NCI-H446 (cell line): Measurements from ENCODE around the gene TBC1D10A.
A peak's percentile ranks its signal among the peaks of the same experiment; 100 is the strongest.

Experiments used
- DNase-seq, 2 experiments: peaks; one replicate each; lab custom pipeline; 2025; lab: John Stamatoyannopoulos, UW

TBC1D10A gene

DNA sequence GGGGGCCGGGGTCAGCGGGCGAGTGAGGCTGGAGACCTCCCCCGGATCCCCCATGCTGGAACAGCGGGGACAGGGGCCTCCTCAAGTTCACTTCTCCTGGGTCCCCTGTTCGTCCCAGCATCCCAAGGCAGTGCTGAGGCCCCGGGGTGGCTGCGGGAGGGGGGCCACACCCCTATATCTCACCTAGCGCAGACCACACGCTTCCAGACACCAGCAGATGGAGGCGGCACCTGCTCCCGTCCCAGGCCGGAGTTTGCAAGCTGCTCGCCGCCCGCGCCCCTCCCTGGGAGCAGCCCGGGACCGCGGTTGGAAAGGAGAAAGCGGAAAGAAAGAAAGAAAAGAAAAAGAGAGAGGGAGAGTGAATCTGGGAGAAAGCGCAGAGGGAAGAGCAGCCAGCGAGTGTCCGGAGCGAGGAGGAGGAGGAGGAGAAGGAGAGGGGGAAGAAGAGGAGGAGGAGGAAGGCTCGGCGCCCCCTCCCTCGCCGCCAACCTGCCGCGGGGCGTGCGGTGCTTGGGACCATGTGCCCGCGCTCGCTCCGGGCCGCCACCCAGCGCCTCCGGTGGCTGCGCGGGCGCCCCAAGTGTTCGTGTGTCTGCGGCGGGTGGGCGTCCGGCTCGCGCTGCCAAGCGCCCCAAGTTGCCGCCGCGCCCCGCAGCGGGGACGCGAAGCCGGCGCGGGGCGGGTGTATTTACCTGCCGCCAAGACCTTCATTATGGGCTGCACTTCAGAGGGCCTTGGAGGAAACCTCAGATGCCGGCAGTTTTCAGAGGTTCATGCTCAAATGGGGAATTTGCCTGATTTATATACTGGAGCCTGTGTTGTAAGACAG, 80.5 kb downstream of the TBC1D10A start, which contains the start of gene LIF:
Gene LIF (minus strand): TSS at position 775 of the 829 bp plus-strand sequence. CDS start 64 bp downstream, at position 711.
- DNase-seq = peak in 1 of 2 experiments; percentile 31

DNA sequence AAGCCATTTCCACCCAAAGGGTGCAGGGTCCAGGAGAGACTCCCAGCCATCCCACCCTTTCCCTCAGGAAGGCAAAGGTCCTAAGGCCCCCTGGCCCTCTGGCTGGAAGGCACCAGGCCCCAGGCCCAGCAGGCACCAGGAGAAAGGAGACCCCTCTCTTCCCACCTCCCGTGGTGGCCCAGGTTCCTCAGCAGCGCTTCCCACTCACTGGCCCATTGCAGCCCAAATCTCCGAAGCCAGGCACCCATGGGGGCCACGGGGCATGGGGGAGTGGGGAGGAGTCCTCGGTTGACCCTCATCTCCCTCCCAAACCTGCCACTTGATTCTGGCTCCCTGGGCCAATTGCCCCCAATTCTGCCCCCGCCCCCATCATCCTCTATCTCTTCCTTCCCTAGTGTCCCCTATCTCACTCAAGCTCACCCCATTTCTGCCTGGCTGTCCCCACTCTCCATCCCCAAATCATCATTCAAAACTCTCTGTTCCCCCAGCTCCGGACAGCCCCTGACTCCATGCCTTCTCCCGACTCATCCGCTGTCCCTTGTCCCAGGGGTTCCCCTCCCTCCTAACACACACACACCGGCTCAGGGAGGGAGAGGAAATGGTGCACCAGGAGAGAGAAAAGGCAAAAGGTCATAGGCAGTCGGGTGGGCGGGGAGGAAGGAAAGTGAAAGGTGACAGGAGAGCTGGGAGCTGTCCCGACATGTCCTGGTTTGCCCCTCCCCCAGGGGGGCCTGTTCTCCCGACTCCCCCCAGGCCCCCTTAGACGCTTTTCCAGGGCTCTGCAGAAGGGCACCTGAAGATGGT, 81.4 kb downstream of the TBC1D10A start:
- DNase-seq = no peak

DNA sequence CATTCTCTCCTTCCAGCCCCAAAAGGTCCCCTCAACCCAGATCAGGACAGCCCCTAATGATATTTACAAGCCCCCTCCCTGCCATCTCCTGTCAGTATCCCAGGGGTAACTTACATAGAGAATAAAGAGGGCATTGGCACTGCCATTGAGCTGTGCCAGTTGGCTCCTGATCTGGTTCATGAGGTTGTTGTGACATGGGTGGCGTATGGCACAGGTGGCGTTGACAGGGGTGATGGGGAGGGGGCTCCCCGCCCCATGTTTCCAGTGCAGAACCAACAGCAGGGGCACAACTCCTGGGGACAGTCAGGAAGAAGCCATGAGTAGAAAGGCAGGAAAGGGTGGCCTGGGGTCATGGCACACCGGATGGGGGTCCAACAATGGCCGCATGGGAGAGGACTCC, 82.1 kb downstream of the TBC1D10A start:
- no peak for DNase-seq

DNA sequence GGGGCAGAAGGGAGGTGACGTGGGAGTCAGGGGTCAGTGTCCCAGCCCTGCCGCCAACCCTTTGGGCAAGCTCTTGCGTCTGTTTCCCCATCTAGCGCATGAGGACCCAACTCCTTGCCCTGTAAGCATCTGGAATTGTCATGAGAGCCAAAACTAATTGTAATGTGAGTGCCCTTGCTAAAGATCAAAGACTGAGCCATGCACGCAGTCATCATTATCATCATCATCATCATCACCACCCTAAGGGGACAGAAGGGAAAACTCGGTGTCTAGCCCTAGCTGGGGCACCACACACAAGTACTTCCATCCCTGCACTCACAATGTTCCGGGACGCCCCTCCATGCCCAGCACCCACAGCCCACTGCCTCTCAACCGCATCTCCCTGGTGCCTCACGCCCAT, 82.7 kb downstream of the TBC1D10A start:
- no peak for DNase-seq

DNA sequence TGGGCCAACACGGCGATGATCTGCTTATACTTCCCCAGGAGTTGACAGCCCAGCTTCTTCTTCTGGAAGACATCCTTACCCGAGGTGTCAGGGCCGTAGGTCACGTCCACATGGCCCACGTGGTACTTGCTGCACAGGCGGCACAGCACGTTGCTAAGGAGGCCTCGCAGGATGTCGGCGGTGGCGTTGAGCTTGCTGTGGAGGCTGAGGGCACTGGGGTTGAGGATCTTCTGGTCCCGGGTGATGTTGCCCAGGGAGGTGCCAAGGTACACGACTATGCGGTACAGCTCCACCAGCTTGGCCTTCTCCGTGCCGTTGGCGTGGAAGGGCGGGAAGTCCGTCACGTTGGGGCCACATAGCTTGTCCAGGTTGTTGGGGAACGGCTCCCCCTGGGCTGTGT, 83.1 kb downstream of the TBC1D10A start:
- no peak for DNase-seq
